Activated CD8-positive, alpha-beta memory T cell treated with anti-CD3 and anti-CD28 coated beads, Interleukin-2, amount 10 ng/mL, durations not matched to agents 7 days and 5 days (primary cell): Measurements from ENCODE around the gene LPXN. TPM values are rescaled to one million over a fixed set of nuclear protein-coding genes. Genes with fewer than 3 reads are reported as not detected.

Experiments
- ATAC-seq: fragments of 150-1000 bp; cut with Tn5 transposase; one replicate; pipeline ENCODE4 v1.10.0; 2021; ENCODE audit warnings: moderate library complexity
- CTCF ChIA-PET: fragments of 350-600 bp; sonication (Branson Sonifier 250); formaldehyde crosslinking; loops from one replicate; lab custom pipeline; 2021; ENCODE audit warnings: antibody characterized with exemption; lab: Charles Lee
- DNase-seq: peaks from one replicate; pipeline ENCODE4 v3.0.0-alpha.2; 2020
- H3K27ac Mint-ChIP-seq: one replicate; pipeline ENCODE4 v1.8.0; 2021; ENCODE audit warnings: mild to moderate bottlenecking, mixed read lengths
- H3K27me3 Mint-ChIP-seq: one replicate; pipeline ENCODE4 v1.8.0; 2021; ENCODE audit warnings: mixed read lengths
- H3K36me3 Mint-ChIP-seq: one replicate; pipeline ENCODE4 v1.8.0; 2021; ENCODE audit warnings: mild to moderate bottlenecking, mixed read lengths
- H3K4me1 Mint-ChIP-seq: one replicate; pipeline ENCODE4 v1.8.0; 2021; ENCODE audit warnings: mixed read lengths
- H3K4me3 Mint-ChIP-seq: one replicate; pipeline ENCODE4 v1.8.0; 2021; ENCODE audit warnings: mild to moderate bottlenecking, moderate library complexity, mixed read lengths
- H3K9me3 Mint-ChIP-seq: one replicate; pipeline ENCODE4 v1.8.0; 2022; ENCODE audit warnings: low read depth, mixed read lengths
- total RNA-seq, 2 experiments: library from RNA; stranded (reverse); gene quantifications; one replicate each; pipeline ENCODE4 v1.2.3, GENCODE V29; 2021

The LPXN gene
- total RNA-seq, 2 experiments from 2014 or later, result 141 to 225 TPM

DNA sequence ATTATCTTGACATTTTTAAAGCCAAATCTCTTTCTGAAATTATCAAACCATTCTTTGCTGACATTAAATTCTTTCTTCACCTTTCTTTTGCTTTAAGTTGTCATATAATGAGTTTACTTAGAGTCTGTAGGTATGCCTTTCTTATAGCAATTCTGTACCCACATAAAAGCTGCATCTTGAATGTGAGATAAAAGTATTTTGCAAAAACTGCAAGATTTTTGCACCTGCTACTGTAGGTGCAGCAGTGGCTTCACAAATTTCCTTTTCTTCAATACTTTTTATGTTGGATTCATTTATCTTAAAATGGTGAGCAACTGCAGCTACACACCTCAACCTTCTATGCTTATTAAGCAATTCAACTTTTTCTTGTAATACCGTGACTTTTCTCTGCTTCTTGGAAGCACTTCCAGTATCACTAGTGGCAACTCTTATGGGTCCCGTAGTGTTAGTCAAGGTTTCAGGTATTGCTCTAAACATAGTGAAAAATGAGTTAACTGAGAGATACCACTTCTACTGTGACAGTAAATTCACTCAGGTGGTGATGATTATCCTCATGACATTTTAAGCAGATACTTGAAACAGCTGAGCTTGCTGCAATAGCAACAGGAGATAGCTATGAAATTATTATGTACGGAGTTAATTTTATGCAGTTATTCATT is 22.0 kb upstream of the LPXN start:
- peaks cover 58% of the 10 kb centered on the region for H3K4me1 Mint-ChIP-seq
- no peak for DNase-seq
- no peaks in the 10 kb centered on the region for H3K27me3 Mint-ChIP-seq
- peaks cover 51% of the 10 kb centered on the region for H3K36me3 Mint-ChIP-seq
- CTCF ChIA-PET, result interaction anchor here (0.8 to 2.5 kb wide), 5 partner anchors 10 to 79 kb away, joined by 3 to 9 read pairs (median 4); no protein-coding TSS in a partner anchor
- H3K9me3 Mint-ChIP-seq, result no peaks in the 10 kb centered on the region
- peak overlapping the region; percentile 24 for H3K27ac Mint-ChIP-seq
- ATAC-seq, result no peak
- H3K4me3 Mint-ChIP-seq, result no peak overlapping the region

DNA sequence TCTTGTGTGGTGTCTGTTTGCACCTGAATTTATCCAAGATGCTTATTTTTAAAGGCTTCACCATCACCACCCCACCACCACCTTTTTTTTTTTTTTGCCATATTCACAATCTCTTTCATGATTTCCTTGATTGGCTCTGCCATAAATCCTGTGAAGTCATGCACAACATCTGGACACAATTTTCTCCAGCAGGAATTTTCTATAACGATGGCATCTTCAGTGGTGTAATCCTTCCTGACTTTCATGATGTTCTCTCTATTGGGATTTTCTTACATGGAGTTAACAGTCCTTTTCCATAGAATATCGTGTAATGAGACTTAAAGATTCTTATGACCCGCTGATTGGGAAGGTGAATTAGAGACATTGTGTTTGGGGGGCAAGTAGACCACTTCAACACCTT is 21.0 kb upstream of the LPXN start:
- H3K36me3 Mint-ChIP-seq, result peaks cover 48% of the 10 kb centered on the region
- H3K27me3 Mint-ChIP-seq, result no peaks in the 10 kb centered on the region
- DNase-seq, result no peak
- no peak overlapping the region for H3K27ac Mint-ChIP-seq
- no peak for ATAC-seq
- no peak overlapping the region for H3K4me3 Mint-ChIP-seq
- CTCF ChIA-PET, result interaction anchor here (1.1 to 2.5 kb wide), 2 partner anchors 28 to 33 kb away, joined by 3 to 9 read pairs; no protein-coding TSS in a partner anchor
- no peaks in the 10 kb centered on the region for H3K9me3 Mint-ChIP-seq
- peaks cover 60% of the 10 kb centered on the region for H3K4me1 Mint-ChIP-seq

DNA sequence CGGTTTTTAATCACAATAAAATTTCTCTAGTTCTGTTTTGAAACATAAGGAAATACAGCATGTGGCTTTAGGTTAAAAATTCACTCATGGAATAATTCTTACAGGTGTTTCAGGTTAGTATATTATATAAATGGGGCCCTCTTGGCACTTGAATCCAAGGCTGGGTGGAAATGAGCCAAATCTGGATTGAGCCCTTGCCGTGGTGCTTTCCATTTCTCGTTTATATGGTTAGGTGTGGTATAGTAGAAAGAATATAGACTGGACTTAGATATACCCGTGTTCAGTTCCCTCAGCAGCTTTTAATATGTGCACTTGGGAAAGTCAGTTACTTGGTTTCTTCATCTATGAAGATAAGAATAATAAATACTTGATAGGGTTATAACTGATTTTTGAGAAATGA is 19.2 kb upstream of the LPXN start:
- ATAC-seq, result no peak
- DNase-seq, result no peak
- Mint-ChIP-seq H3K27ac (no peak overlapping the region), H3K27me3 (no peaks in the 10 kb centered on the region), H3K4me1 (peaks cover 52% of the 10 kb centered on the region), H3K9me3 (no peaks in the 10 kb centered on the region), H3K4me3 (no peak overlapping the region), H3K36me3 (peaks cover 41% of the 10 kb centered on the region)
- CTCF ChIA-PET, result interaction anchor here (1.5 kb wide), 1 partner anchor 35 kb away, joined by 4 read pairs; no protein-coding TSS in a partner anchor

DNA sequence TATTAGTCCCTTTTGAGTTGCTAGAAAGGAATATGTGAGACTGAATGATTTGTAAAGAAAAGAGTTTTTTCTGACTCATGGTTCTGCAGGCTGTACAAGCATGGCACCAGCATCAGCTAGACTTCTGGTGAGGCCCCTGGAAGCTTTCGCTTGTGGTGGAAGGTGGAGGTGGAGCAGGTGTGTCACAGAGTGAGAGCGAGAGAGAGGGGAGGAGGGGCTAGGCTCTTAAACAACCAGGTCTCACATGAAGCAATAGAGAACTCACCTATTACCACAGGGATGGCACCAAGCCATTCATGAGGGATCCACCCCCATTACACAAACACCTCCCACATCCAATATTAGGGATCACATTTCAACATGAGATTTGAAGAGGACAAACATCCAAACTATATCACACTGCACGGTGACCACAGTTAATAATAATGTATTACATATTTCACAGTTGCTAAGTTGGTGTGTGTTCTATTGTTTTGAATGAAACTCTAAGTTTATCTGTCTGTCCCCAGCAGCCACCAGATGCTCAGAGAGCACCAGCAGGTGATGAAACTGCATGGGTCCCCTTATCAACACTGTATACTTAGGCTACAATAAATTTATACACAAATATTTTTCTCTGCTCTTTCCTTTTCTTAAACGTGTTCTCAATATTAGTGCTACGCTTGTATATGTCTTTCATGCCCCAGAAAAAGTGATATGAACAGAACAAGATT is 17.3 kb upstream of the LPXN start:
- Mint-ChIP-seq H3K4me3 (no peak overlapping the region), H3K27ac (peak overlapping the region; percentile 18), H3K27me3 (no peaks in the 10 kb centered on the region), H3K36me3 (peaks cover 40% of the 10 kb centered on the region), H3K4me1 (peaks cover 46% of the 10 kb centered on the region), H3K9me3 (no peaks in the 10 kb centered on the region)
- ATAC-seq (no peak), DNase-seq (no peak)
- CTCF ChIA-PET, result no interaction called here

DNA sequence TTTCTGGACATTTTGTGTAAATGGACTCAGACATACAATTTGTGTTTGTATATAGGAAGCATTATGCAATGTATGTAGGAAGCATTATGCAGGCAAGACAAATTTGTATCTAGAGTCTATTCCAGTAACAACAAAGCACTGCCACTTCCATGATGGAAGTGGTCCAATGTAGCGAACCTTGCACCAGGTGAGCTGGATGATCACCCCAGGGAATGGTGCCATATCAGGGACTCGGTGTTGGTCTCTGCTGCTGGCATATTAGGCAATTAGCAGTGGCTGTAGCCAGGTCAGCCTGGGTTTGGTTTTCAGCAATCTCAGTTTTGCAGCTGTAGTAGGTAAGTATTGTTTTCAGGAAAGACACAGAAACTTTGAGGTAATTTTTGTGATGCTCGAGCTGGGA is 16.0 kb upstream of the LPXN start:
- H3K27ac Mint-ChIP-seq, result no peak overlapping the region
- DNase-seq, result no peak

DNA sequence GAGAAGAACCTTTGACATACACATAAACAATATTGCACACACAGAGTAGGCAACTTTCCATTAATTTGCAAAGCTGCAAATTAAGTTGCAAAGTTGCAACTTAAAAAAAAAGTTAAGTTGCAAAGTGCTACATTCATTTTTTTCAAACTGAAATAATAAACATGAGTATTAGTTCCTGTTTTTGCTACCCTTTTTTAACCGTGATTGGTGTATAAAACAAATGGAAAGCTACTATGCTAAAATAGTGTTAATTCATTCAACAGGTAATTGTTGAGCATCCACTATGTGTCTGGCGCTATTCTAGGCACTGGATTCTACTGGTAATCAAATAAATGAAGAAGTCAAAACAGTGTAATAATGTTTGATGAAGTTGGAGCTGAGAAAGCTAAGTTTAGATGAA is 11.3 kb upstream of the LPXN start:
- Mint-ChIP-seq H3K9me3 (no peaks in the 10 kb centered on the region), H3K4me1 (peaks cover 38% of the 10 kb centered on the region), H3K27me3 (no peaks in the 10 kb centered on the region), H3K4me3 (no peak overlapping the region), H3K36me3 (peaks cover 31% of the 10 kb centered on the region), H3K27ac (no peak overlapping the region)
- ATAC-seq (no peak), DNase-seq (no peak)
- CTCF ChIA-PET, result interaction anchor here (0.9 kb wide), 1 partner anchor 50 kb away, joined by 3 read pairs; no protein-coding TSS in a partner anchor

More for the DNA sequence above, 16.0 kb upstream of the LPXN start:
- no peak for ATAC-seq
- CTCF ChIA-PET, result interaction anchor here (0.6 kb wide), 1 partner anchor 466 kb away, joined by 3 read pairs; no protein-coding TSS in a partner anchor
- Mint-ChIP-seq H3K27me3 (no peaks in the 10 kb centered on the region), H3K4me3 (no peak overlapping the region), H3K4me1 (peaks cover 39% of the 10 kb centered on the region), H3K9me3 (no peaks in the 10 kb centered on the region), H3K36me3 (peaks cover 45% of the 10 kb centered on the region)

DNA sequence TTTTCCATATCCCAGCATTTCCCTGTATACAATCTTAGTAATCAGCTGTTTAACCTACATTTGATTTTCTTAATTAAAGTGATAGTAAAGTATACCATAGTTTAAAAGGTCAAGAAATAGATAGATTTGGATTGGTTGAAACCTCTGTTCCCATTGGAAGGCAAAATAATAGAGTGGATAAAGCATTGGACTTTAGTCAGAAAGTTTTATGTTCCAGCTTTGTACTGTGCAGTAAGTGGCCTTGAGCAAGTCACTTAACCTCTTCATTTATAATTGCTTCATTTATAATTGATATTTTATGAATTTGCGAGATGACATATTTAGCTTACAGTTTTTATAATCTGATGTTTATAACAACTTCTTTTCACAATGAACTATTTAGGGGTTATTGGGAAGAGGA is 6.8 kb upstream of the LPXN start:
- CTCF ChIA-PET, result interaction anchor here (0.6 to 4.4 kb wide), 4 partner anchors 14 to 71 kb away, joined by 3 to 25 read pairs (median 3); no protein-coding TSS in a partner anchor
- H3K4me3 Mint-ChIP-seq, result no peak overlapping the region
- H3K27me3 Mint-ChIP-seq, result no peaks in the 10 kb centered on the region
- DNase-seq, result no peak
- H3K4me1 Mint-ChIP-seq, result peaks cover 42% of the 10 kb centered on the region
- no peak for ATAC-seq
- H3K27ac Mint-ChIP-seq, result no peak overlapping the region
- no peaks in the 10 kb centered on the region for H3K9me3 Mint-ChIP-seq
- peaks cover 33% of the 10 kb centered on the region for H3K36me3 Mint-ChIP-seq

DNA sequence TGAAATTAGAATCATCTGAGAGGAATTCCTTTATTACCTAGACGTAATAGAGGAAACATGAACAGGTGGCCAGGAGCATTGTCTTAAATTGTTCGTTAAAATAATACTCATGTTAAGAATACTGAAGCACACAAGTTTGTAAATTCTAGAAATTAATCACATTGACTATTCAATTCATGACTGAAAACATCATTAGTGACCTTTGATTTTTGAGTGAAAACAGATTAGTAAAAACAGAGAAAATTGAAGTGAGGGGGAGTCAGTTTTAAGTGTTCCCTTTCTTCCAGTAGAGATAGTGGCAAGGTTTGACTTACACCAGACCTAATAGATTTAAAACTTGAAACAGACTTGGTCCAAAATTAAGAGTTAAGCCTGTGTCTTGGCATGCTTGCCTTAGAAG is 4.7 kb upstream of the LPXN start:
- Mint-ChIP-seq H3K9me3 (no peaks in the 10 kb centered on the region), H3K27me3 (no peaks in the 10 kb centered on the region), H3K4me1 (peaks cover 47% of the 10 kb centered on the region), H3K27ac (peak overlapping the region; percentile 97), H3K36me3 (peaks cover 24% of the 10 kb centered on the region), H3K4me3 (peak overlapping the region; percentile 99)
- DNase-seq, result no peak
- CTCF ChIA-PET, result interaction anchor here (1.0 to 4.4 kb wide), 3 partner anchors 8 to 61 kb away, joined by 3 to 25 read pairs (median 4); no protein-coding TSS in a partner anchor
- ATAC-seq, result no peak

DNA sequence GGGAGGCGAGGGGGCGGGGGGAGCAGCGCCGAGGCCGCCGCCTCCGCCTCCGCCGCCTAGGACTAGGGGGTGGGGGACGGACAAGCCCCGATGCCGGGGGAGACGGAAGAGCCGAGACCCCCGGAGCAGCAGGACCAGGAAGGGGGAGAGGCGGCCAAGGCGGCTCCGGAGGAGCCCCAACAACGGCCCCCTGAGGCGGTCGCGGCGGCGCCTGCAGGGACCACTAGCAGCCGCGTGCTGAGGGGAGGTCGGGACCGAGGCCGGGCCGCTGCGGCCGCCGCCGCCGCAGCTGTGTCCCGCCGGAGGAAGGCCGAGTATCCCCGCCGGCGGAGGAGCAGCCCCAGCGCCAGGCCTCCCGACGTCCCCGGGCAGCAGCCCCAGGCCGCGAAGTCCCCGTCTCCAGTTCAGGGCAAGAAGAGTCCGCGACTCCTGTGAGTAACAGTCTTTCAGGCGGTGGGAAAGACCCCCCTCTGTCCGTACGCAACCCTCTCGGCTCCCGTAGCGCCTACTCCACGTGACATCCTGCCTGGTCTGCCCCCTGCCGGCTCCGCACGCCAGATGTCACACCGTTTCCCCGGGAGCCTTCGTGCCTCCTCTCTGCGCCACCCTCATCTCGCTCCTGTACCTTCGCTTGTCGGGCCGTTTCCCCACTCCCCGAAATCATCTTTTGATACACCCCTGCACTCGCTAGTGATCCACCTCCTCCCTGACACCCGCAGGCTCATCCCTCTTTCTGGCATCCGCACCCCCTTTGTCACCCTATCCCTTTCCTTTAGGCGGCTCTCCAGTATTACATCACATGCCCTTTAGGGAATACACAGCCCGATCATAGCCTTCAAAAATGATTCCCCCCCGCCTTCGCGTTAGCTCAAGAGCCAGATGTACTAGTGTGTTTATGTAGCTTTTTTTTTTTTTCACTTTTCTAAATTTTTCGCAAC is 3.8 kb upstream of the LPXN start:
- peaks cover 28% of the 10 kb centered on the region for H3K36me3 Mint-ChIP-seq
- peak; percentile 94 for DNase-seq
- H3K9me3 Mint-ChIP-seq, result no peaks in the 10 kb centered on the region
- CTCF ChIA-PET, result interaction anchor here (0.9 to 4.4 kb wide), 5 partner anchors 9 to 60 kb away, joined by 3 to 25 read pairs (median 3); no protein-coding TSS in a partner anchor
- peaks cover 47% of the 10 kb centered on the region for H3K4me1 Mint-ChIP-seq
- no peaks in the 10 kb centered on the region for H3K27me3 Mint-ChIP-seq
- peak; percentile 52 for ATAC-seq
- H3K27ac Mint-ChIP-seq, result peak overlapping the region; percentile 97
- H3K4me3 Mint-ChIP-seq, result peak overlapping the region; percentile 99

DNA sequence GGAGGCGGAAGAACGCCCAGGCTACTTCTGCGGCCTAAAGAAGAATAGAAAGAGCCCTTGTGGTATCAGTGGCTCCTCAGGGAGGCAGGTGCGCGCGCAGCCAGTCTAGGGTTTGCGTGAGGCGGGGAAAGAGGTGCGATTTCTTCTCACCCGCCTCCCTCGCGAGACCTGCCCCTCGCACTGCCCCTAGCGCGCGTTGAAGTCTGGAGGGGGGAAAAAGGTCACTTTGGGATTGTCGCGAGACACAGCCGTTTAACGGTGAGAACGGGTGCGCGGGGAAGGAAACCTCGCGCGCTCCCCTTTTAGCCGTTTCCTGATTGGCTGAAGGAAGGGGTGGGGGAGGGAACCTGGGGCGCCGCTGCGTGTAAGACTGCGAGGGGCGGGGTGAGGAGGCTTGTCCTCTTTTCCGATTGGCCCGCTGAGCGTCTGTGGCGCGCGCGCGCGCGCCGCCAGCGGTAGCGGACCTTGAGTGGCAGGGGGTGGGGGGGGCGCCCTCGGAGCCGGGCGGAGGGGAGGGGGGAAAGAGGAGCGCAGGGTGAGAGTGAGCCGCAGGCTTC is 3.1 kb upstream of the LPXN start, which contains the start of gene ZFP91:
Gene ZFP91, plus strand, starts transcription at position 429 of the 557 bp plus-strand sequence. CDS start 219 bp downstream, outside the sequence.
- Mint-ChIP-seq H3K4me1 (peaks cover 48% of the 10 kb centered on the region), H3K27me3 (no peaks in the 10 kb centered on the region)

DNA sequence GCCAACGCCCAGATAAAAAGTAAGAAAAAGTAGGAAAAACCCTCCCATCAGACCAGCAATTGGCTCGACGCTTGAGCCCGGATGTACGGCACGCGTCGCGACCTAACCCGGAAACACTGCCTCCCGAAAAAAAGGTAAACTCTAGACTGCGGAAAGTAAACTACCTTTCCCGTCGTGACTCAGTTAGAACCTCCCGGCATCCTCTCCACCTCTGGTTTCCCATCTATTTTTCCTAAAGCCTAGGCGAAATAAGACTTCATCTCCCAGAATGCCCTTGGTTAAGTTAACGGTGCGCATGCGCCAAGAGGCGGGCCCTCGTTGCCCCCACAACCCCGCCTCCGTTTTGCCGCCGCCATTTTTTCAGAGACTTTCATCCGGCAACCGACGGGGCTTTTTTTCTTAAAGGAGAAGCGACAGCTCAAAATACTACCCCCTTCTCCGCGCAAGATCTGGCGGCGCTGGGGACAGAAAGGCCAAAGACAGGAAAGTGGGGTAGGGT is 2.5 kb upstream of the LPXN start:
- no peaks in the 10 kb centered on the region for H3K9me3 Mint-ChIP-seq
- peak overlapping the region; percentile 95 for H3K27ac Mint-ChIP-seq
- H3K36me3 Mint-ChIP-seq, result peaks cover 31% of the 10 kb centered on the region
- ATAC-seq (peak; percentile 46), DNase-seq (peak; percentile 95)
- H3K27me3 Mint-ChIP-seq, result no peaks in the 10 kb centered on the region
- H3K4me1 Mint-ChIP-seq, result peaks cover 48% of the 10 kb centered on the region
- CTCF ChIA-PET, result interaction anchor here (1.0 to 2.9 kb wide), 6 partner anchors 10 to 75 kb away, joined by 3 to 28 read pairs (median 6); no protein-coding TSS in a partner anchor
- H3K4me3 Mint-ChIP-seq, result peak overlapping the region; percentile 99

More for the DNA sequence above, 3.1 kb upstream of the LPXN start, which contains the start of gene ZFP91:
- ATAC-seq (peak; percentile 58), DNase-seq (peak; percentile 98)
- H3K4me3 Mint-ChIP-seq, result peak within 1 kb of the TSS; percentile 99
- no peaks in the 10 kb centered on the region for H3K9me3 Mint-ChIP-seq
- CTCF ChIA-PET, result interaction anchor here (0.9 to 4.4 kb wide), 5 partner anchors 11 to 74 kb away, joined by 3 to 25 read pairs (median 3); no protein-coding TSS in a partner anchor
- H3K27ac Mint-ChIP-seq, result peak within 1 kb of the TSS; percentile 97
- peaks cover 28% of the 10 kb centered on the region for H3K36me3 Mint-ChIP-seq
